ENCODE data around the gene RER1.

DNA sequence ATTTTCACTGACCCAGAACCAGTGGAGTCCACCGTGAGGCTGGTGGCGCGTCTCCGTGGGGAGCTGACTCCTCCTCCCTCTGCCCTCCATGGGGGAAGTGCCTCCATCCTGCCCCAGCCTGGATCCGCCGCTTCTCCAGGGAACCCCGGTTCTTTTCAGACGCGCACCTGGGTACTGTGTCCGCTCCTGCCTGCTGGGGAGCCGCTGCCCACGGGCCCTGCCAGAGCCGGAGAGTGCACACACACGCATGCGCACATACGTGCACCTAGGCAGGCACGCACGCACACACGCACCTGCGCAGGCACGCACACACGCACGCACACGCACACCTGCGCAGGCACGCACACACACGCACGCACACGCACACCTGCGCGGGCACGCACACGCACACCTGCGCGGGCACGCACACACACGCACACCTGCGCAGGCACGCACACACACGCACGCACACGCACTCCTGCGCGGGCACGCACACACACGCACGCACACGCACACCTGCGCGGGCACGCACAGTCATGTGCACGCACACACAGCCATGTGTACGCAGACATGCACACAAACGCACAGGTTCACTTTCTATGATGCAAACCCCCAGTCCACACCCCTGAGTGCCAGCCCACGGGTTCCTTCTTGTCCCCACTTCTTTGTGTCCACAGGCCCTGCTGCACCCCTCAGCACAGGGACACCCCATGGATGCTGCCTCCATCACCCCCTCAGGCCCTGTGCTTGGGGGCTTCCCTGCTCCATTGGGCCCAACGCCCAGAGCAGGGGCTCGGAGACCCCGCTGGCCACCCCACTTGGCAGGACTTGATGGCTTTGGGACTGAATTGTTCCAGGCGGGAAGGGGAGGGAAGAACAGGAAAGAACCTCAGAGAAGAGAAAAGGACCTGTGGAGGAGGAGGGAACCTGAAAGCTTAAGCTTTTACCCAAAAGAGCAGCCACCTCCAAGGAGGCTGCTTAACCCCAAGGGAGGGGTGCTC, 43.0 kb upstream of the RER1 start:
- TF ChIP-seq EZH2 (IDR thresholded peaks at IDR 0.05; ENCODE audit: borderline replicate concordance, low read depth, low read length, severe bottlenecking) = no peak
- TF ChIP-seq, protein P1, sequence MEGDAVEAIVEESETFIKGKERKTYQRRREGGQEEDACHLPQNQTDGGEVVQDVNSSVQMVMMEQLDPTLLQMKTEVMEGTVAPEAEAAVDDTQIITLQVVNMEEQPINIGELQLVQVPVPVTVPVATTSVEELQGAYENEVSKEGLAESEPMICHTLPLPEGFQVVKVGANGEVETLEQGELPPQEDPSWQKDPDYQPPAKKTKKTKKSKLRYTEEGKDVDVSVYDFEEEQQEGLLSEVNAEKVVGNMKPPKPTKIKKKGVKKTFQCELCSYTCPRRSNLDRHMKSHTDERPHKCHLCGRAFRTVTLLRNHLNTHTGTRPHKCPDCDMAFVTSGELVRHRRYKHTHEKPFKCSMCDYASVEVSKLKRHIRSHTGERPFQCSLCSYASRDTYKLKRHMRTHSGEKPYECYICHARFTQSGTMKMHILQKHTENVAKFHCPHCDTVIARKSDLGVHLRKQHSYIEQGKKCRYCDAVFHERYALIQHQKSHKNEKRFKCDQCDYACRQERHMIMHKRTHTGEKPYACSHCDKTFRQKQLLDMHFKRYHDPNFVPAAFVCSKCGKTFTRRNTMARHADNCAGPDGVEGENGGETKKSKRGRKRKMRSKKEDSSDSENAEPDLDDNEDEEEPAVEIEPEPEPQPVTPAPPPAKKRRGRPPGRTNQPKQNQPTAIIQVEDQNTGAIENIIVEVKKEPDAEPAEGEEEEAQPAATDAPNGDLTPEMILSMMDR (IDR thresholded peaks at IDR 0.05; ENCODE audit: borderline replicate concordance, extremely low read depth, low read length, poor library complexity, severe bottlenecking) = no peak
